HuH-7.5 (cell line): ENCODE data around the gene SPATA19.

Experiments
- DNase-seq: peaks from one replicate; pipeline ENCODE4 v3.0.0; 2011; ENCODE audit warnings: low spot score

SPATA19 gene

GRCh38 chr11:133835593-133836548 lies 9.4 kb downstream of the SPATA19 start:
- DNase-seq: no peak

GRCh38 chr11:133834682-133835592 lies 10.4 kb downstream of the SPATA19 start:
- peak; percentile 24 for DNase-seq

GRCh38 chr11:133833898-133834681 lies 11.2 kb downstream of the SPATA19 start:
- DNase-seq: no peak

GRCh38 chr11:133832991-133833897 lies 12.1 kb downstream of the SPATA19 start:
- DNase-seq: no peak

GRCh38 chr11:133832096-133832990 lies 13.0 kb downstream of the SPATA19 start:
- DNase-seq: no peak

GRCh38 chr11:133830931-133831907 lies 14.1 kb downstream of the SPATA19 start:
- DNase-seq: no peak

- DNase-seq: no peak
Measured at GRCh38 chr11:133829566-133829965, 15.7 kb downstream of the SPATA19 start.

GRCh38 chr11:133828871-133829270 lies 16.4 kb downstream of the SPATA19 start:
- DNase-seq: no peak

GRCh38 chr11:133827556-133827955 lies 17.8 kb downstream of the SPATA19 start:
- DNase-seq: no peak

GRCh38 chr11:133826866-133827265 lies 18.4 kb downstream of the SPATA19 start:
- no peak for DNase-seq

GRCh38 chr11:133825666-133826065 lies 19.6 kb downstream of the SPATA19 start:
- no peak for DNase-seq

GRCh38 chr11:133825156-133825555 lies 20.2 kb downstream of the SPATA19 start:
- no peak for DNase-seq

- no peak for DNase-seq
Measured at GRCh38 chr11:133824593-133824992, 20.7 kb downstream of the SPATA19 start.

GRCh38 chr11:133823614-133824013 lies 21.7 kb downstream of the SPATA19 start:
- DNase-seq: no peak

- no peak for DNase-seq
Measured at GRCh38 chr11:133823211-133823610, 22.1 kb downstream of the SPATA19 start.

- no peak for DNase-seq
Measured at GRCh38 chr11:133821776-133822175, 23.5 kb downstream of the SPATA19 start.

GRCh38 chr11:133819746-133820315 lies 25.5 kb downstream of the SPATA19 start:
- no peak for DNase-seq

- DNase-seq: no peak
Measured at GRCh38 chr11:133819114-133819513, 26.2 kb downstream of the SPATA19 start.
